ENCODE measurements around the gene LCAT.

The LCAT gene

GRCh38 chr16:67909056-67909742 lies 34.7 kb downstream of the LCAT start:
- DNase-seq, result no peak

- DNase-seq, result no peak
Observed at GRCh38 chr16:67907397-67908180, 36.3 kb downstream of the LCAT start.

- no peak for DNase-seq
Observed at GRCh38 chr16:67902831-67903230, 41.1 kb downstream of the LCAT start.

DNA sequence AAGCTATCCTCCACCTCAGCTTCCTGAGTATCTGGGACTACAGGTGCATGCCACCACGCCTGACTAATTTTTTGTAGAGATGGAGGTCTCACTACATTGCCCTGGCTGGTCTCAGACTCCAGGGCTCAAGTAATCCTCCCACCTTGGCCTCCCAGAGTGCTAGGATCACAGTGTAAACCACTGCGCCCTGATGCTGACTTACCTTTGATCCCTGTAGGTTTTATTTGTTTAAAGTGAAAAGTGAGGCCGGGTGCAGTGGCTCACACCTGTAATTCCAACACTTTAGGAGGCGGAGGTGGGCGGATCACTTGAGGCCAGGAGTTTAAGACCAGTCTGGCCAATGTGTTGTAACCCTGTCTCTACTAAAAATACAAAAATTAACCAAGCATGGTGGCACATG lies 42.2 kb downstream of the LCAT start:
- no peak for DNase-seq

DNA sequence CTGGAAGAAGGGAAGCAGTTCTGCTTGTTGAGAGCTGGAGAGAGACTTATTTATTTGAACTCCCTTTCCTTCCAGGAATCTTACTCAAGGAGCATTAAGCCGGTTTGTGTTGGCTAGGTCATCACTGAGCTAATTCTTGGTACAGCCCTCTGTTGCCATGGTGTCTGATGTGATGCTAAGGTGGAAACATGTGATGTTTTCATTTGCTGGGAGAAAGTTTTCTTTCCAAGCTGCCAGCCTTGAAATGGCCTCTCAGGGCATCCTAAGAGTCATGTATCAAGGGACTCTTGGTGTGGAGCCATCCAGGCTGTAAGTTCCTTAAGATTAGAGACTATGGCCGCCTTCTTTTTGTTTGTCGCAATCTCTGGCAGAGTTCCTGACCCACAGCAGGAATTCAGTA lies 46.7 kb downstream of the LCAT start:
- DNase-seq, result peak; percentile 6

- DNase-seq, result no peak
Observed at GRCh38 chr16:67893743-67894399, 50.0 kb downstream of the LCAT start.

GRCh38 chr16:67892899-67893742 lies 50.8 kb downstream of the LCAT start, which contains the start of gene PSKH1:
TSS of gene PSKH1 (plus strand) at chr16:67893254. CDS start at chr16:67908750, 15,496 bp downstream.
- peak; percentile 95 for DNase-seq

DNA sequence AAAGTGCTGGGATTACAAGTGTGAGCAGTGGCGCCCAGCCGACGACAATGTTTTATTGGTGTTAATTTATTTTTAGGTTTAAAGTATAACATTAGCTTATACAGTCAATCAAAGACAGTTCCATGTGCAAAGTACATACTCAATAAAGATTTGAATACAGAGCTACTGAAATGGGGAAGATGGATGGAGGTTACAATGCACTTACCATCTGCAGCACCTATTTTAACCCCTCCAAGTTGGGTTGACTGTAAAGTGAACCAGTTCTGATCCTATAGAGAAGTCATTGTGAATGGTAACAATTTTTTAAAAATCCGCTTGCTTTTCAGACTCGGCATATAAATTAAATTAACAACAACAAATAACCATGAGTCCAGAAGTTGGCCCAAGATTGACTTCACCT lies 51.5 kb downstream of the LCAT start:
- DNase-seq, result no peak
